Prostate gland (tissue), 2 donors: ENCODE results near the gene MANBA. TPM values are rescaled to one million over a fixed set of nuclear protein-coding genes. Genes with fewer than 3 reads are reported as not detected.

ENCODE experiments used
- DNase-seq: peaks from one replicate; pipeline ENCODE4 v3.0.0-alpha.2; 2019; ENCODE audit warnings: low spot score
- H3K27ac ChIP-seq, 2 donors: fragments of 200-600 bp; sonication (generic); 2 replicates each; pipeline ENCODE4 v1.5.1; 2017 to 2019
- H3K27me3 ChIP-seq: fragments of 200-600 bp; sonication (generic); replicated peaks from 2 replicates; pipeline ENCODE4 v1.5.1; 2019; ENCODE audit not compliant: insufficient read depth
- H3K36me3 ChIP-seq, 2 donors: fragments of 200-600 bp; sonication (generic); 1 replicate in 1 of 2; 2 replicates in 1 of 2; pipeline versions ENCODE4 v1.5.1 to v1.8.1; 2017 to 2019
- H3K4me1 ChIP-seq: fragments of 200-600 bp; sonication (generic); replicated peaks from 2 replicates; pipeline ENCODE4 v1.5.1; 2019
- H3K4me3 ChIP-seq, 2 donors: fragments of 200-600 bp; sonication (generic); 2 replicates each; pipeline ENCODE4 v1.5.1; 2017 to 2019
- H3K9me3 ChIP-seq: fragments of 200-600 bp; sonication (generic); 2 replicates; pipeline ENCODE4 v1.5.1; 2017
- CTCF ChIP-seq, 4 experiments: fragments of 200-600 bp in 2 of 4; fragments of 450-650 bp in 2 of 4; sonication (generic) in 2 of 4; IDR thresholded peaks; 1 replicate in 3 of 4; 2 replicates in 1 of 4; pipeline ENCODE4 v1.5.1; 2016 to 2019; ENCODE audit warnings: antibody characterized with exemption in 4 of 4, mild to moderate bottlenecking in 2 of 4, moderate library complexity in 2 of 4
- POLR2A ChIP-seq: fragments of 450-650 bp; IDR thresholded peaks from one replicate; pipeline ENCODE4 v1.6.1; 2016; ENCODE audit warnings: antibody characterized with exemption, mild to moderate bottlenecking
- POLR2AphosphoS5 ChIP-seq: sonication (generic); formaldehyde crosslinking; IDR thresholded peaks from one replicate; pipeline ENCODE4 v1.6.1; 2017; ENCODE audit warnings: antibody characterized with exemption
- WGBS: methylation state at CpG from one replicate; pipeline ENCODE4 v1.1.5; 2018; 5-methylcytosine and 5-hydroxymethylcytosine counted together
- intact Hi-C: fragments of 100-400 bp; cut with DNase I; formaldehyde crosslinking; loops from one replicate; pipeline ENCODE4 v1.14.2; 2022
- small RNA-seq, 2 donors: library from RNA; depleted of rRNA; stranded (forward); fragments of <200 nt; gene quantifications; one replicate each; pipeline ENCODE3, GENCODE V24; 2016
- total RNA-seq, 2 donors: library from RNA; depleted of rRNA; stranded (reverse); fragments of >200 nt; gene quantifications; one replicate each; pipeline ENCODE4 v1.1.0, GENCODE V29; 2016

The MANBA gene
- total RNA-seq, 2 donors from 2014 or later: 29.7 to 41.6 TPM

GRCh38 chr4:102586002-102586643 is 174.6 kb downstream of the MANBA start:
- TF ChIP-seq POLR2AphosphoS5: no peak
- TF ChIP-seq POLR2A: no peak
- no peak for TF ChIP-seq CTCF (IDR thresholded peaks at IDR 0.05)
- intact Hi-C loops: no loop called here
- Histone ChIP-seq H3K4me3 (no peak overlapping the region), H3K4me1 (no peaks in the 10 kb centered on the region), H3K27me3 (no peaks in the 10 kb centered on the region), H3K36me3 (no peaks in the 10 kb centered on the region), H3K27ac (no peak overlapping the region), H3K9me3 (no peaks in the 10 kb centered on the region)
- 97% methylated on average over 4 of the region's 4 CpGs for WGBS
- no peak for DNase-seq

DNA sequence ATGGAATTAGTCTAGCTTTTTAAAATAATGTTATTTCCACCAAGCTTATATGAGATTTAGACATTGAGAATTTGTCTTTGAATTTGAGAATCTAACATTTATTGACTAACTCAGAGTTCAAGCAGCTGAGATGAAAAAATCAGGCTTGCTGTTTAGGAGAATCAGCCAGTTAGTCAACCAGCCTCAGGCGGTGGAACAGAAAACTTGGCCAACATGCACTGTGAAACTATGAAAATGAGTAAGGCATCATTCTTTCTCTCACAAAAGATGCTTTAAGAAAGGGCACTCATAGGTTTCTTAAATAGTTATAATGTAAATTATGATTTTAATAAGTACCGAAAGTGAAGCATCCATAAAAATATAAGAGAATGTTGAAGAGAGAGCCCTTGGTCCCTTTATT is 175.4 kb downstream of the MANBA start:
- 98% methylated on average over 2 of the region's 2 CpGs for WGBS
- Histone ChIP-seq H3K36me3 (no peaks in the 10 kb centered on the region), H3K9me3 (no peaks in the 10 kb centered on the region), H3K27ac (no peak overlapping the region), H3K27me3 (no peaks in the 10 kb centered on the region), H3K4me3 (no peak overlapping the region), H3K4me1 (no peaks in the 10 kb centered on the region)
- no peak for DNase-seq
- TF ChIP-seq POLR2A: no peak
- TF ChIP-seq POLR2AphosphoS5: no peak
- no peak for TF ChIP-seq CTCF (IDR thresholded peaks at IDR 0.05)
- intact Hi-C loops: no loop called here

DNA sequence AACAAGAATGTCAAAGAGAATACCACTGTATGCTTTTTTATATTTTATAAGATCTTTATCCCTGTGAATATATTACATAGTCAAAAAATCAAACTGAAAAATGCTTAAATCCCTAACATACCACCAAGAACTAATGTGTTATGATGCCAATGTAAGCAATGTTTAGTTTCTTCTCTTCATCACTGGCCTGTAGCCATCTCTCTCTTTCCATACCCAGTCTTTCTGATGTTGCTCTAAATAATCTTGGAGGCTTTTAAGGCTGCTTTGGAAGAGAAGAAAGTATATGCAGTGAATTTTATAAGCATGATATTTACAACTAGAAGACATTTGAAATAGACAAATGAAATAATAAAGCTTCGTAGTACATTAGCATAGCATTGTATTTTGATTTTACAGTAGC is 176.7 kb downstream of the MANBA start:
- Histone ChIP-seq H3K4me3 (no peak overlapping the region), H3K36me3 (no peaks in the 10 kb centered on the region), H3K27me3 (no peaks in the 10 kb centered on the region), H3K9me3 (no peaks in the 10 kb centered on the region), H3K27ac (no peak overlapping the region), H3K4me1 (no peaks in the 10 kb centered on the region)
- 94% methylated on average over 1 of the region's 1 CpG for WGBS
- no peak for DNase-seq
- TF ChIP-seq POLR2AphosphoS5 (no peak), CTCF (IDR thresholded peaks at IDR 0.05) (no peak), POLR2A (no peak)
- intact Hi-C loops: no loop called here

Small RNAs within 50 kb of the gene (small RNA-seq; reads per million reads assigned to genes)
- 0 reads per million in 2 donors for gene AC018797.1

Other genes with a start within 250 kb of the MANBA start
- gene UBE2D3, start 66.6 kb upstream of the MANBA start, total RNA-seq: 100 to 1,000 TPM; 318 to 370 TPM
- gene CISD2, start 108.0 kb upstream of the MANBA start, total RNA-seq: 10 to 100 TPM in 1 of 2 donors, 1 to 10 TPM in 1; 4.2 to 16.4 TPM